Heart left ventricle (tissue), 16 donors: ENCODE measurements around the gene DPP3. TPM values are rescaled to one million over a fixed set of nuclear protein-coding genes. Genes with fewer than 3 reads are reported as not detected.

Source experiments
- ATAC-seq, 4 donors: fragments of 200-7000 bp; cut with Tn5 transposase; one replicate each; pipeline ENCODE4 v1.9.1; 2020 to 2022; ENCODE audit warnings: moderate library complexity in 4 of 4, mild to moderate bottlenecking in 3 of 4, moderate number of reproducible peaks in 1 of 4
- DNase-seq, 5 donors: peaks; one replicate each; pipeline ENCODE4 v3.0.0-alpha.2; 2020
- H3K27ac ChIP-seq, 12 donors: fragments of 200-600 bp; sonication (generic) in 4 of 12; one replicate each; pipeline versions ENCODE4 v1.5.0 to v1.8.0; 2016 to 2022; ENCODE audit warnings: mild to moderate bottlenecking in 2 of 12
- H3K27me3 ChIP-seq, 9 donors: fragments of 200-600 bp; sonication (generic) in 2 of 9; one replicate each; pipeline versions ENCODE4 v1.5.1 to v1.8.0; 2016 to 2022; ENCODE audit warnings: mild to moderate bottlenecking in 3 of 9
- H3K36me3 ChIP-seq, 9 donors: fragments of 200-600 bp; sonication (generic) in 2 of 9; one replicate each; pipeline versions ENCODE4 v1.5.0 to v1.8.0; 2018 to 2022; ENCODE audit warnings: mild to moderate bottlenecking in 2 of 9
- H3K4me1 ChIP-seq, 12 donors: fragments of 200-600 bp; sonication (generic) in 4 of 12; one replicate each; pipeline versions ENCODE4 v1.5.0 to v1.8.0; 2016 to 2022; ENCODE audit warnings: mild to moderate bottlenecking in 3 of 12
- H3K4me3 ChIP-seq, 12 donors: fragments of 200-600 bp; sonication (generic) in 4 of 12; one replicate each; pipeline versions ENCODE4 v1.5.0 to v1.8.0; 2017 to 2022; ENCODE audit warnings: mild to moderate bottlenecking in 9 of 12, moderate library complexity in 4 of 12
- H3K9me3 ChIP-seq, 12 donors: fragments of 200-600 bp; sonication (generic) in 4 of 12; one replicate each; pipeline versions ENCODE4 v1.5.0 to v1.8.0; 2016 to 2022; ENCODE audit warnings: mild to moderate bottlenecking in 1 of 12
- CTCF ChIP-seq, 12 donors: fragments of 200-600 bp; sonication (generic) in 4 of 12; IDR thresholded peaks; one replicate each; pipeline versions ENCODE4 v1.5.0 to v1.8.0; 2018 to 2022; ENCODE audit warnings: antibody characterized with exemption in 12 of 12, mild to moderate bottlenecking in 5 of 12
- POLR2A ChIP-seq, 2 donors: fragments of 450-650 bp; IDR thresholded peaks; one replicate each; pipeline ENCODE4 v1.6.1; 2017; ENCODE audit warnings: antibody characterized with exemption in 2 of 2, mild to moderate bottlenecking in 2 of 2, moderate library complexity in 2 of 2
- WGBS, 4 donors: extraction: QIAGEN DNeasy Blood & Tissue Kit in 2 of 4; methylation state at CpG; one replicate each; pipeline versions ENCODE4 v1.1.5 to v1.1.7; 2013 to 2018; 5-methylcytosine and 5-hydroxymethylcytosine counted together
- intact Hi-C, 10 donors: fragments of 100-400 bp; cut with DNase I; formaldehyde crosslinking; loops; one replicate each; pipeline versions ENCODE4 v1.11.1 to v1.14.2; 2022
- polyA plus RNA-seq, 2 donors: library from polyadenylated mRNA; stranded (reverse); fragments of 200-250 nt; gene quantifications; one replicate each; pipeline ENCODE4 v1.2.3, GENCODE V29; 2013
- total RNA-seq, 9 donors: library from RNA; depleted of rRNA in 2 of 9; stranded (reverse); fragments of >200 nt in 2 of 9; fragmentation: NEBNext Ultra II Directional in 3 of 9; extraction: Animal tissue kit (Norgen Biotek cat#: 25700) in 3 of 9; gene quantifications; one replicate each; pipeline versions ENCODE4 v1.1.0 to v1.2.4, GENCODE V29; 2016 to 2023
- donor health status: ischemic (EF 13 %, LVEDD 7.1; RV severe dilation, severe dysfunction).
- donor health status: healthy with polysubstance abuse.
- donor health status: DM: no; HTN: yes; CAD: no.
- donor health status: DM: no; HTN: no; CAD: no.
- donor health status: ischemic (EF 25% LVEDD 6.9; RV normal size, moderate dysfunction).
- donor health status: ischemic (EF 25% LVEDD 5.7; RV mildly dilated, moderate dysfunction).
- donor health status: healthy.
- donor health status: DM: yes; HTN: yes; CAD: no.
- donor health status: ischemic (EF 35%, LVEDD 5.7; RV mildly dilated, moderate dysfunction).
- donor health status: nonischemic (EF 11% LVEDD 7.7; RV severe dilation, severe dysfunction).
- donor health status: DM: yes; HTN: yes; CAD: no.
- donor health status: PGD.
- donor health status: ischemic (EF 29% LVEDD 5.4; RV normal size, mild dysfunction).
- donor health status: nonischemic (EF 23%, LVEDD 6.1; RV moderate dilation, normal function).

The DPP3 gene
- total and polyA plus RNA-seq, 11 donors: 6.2 to 43.1 (median 14.9) TPM

- ATAC-seq (no peak), DNase-seq (no peak)
- H3K4me3 ChIP-seq: no peak overlapping the region
- H3K27me3 ChIP-seq: no peaks in the 10 kb centered on the region
- no peaks in the 10 kb centered on the region for H3K36me3 ChIP-seq
- intact Hi-C loops: no loop called here
- TF ChIP-seq CTCF (IDR thresholded peaks at IDR 0.05) (no peak), POLR2A (IDR thresholded peaks at IDR 0.05) (no peak)
- H3K27ac ChIP-seq: no peak overlapping the region
- WGBS, 4 donors: 87 to 99% (median 91%) methylated on average over 3 of the region's 3 CpGs
- no peaks in the 10 kb centered on the region for H3K9me3 ChIP-seq
- peaks cover 2 to 21% (median 15%) of the 10 kb centered on the region in 12 donors for H3K4me1 ChIP-seq
Observed at GRCh38 chr11:66549696-66550095, 69.5 kb downstream of the DPP3 start.

GRCh38 chr11:66550887-66551286 lies 70.7 kb downstream of the DPP3 start:
- 82 to 89% (median 86%) methylated on average over 4 of the region's 4 CpGs for WGBS, 4 donors
- Histone ChIP-seq H3K27ac (no peak overlapping the region), H3K4me1 (peaks cover 0 to 11% (median 7%) of the 10 kb centered on the region in 12 donors), H3K4me3 (no peak overlapping the region), H3K36me3 (no peaks in the 10 kb centered on the region), H3K9me3 (no peaks in the 10 kb centered on the region), H3K27me3 (no peaks in the 10 kb centered on the region)
- intact Hi-C loops: no loop called here
- no peak for DNase-seq
- no peak for TF ChIP-seq POLR2A (IDR thresholded peaks at IDR 0.05)
- no peak for TF ChIP-seq CTCF (IDR thresholded peaks at IDR 0.05)
- ATAC-seq: no peak

GRCh38 chr11:66554602-66555001 lies 74.4 kb downstream of the DPP3 start:
- no peaks in the 10 kb centered on the region for H3K36me3 ChIP-seq
- DNase-seq (no peak), ATAC-seq (no peak)
- intact Hi-C loops: no loop called here
- WGBS, 4 donors: 78 to 80% (median 78%) methylated on average over 5 of the region's 5 CpGs
- TF ChIP-seq CTCF (IDR thresholded peaks at IDR 0.05) (no peak), POLR2A (IDR thresholded peaks at IDR 0.05) (no peak)
- H3K4me3 ChIP-seq: no peak overlapping the region
- no peaks in the 10 kb centered on the region for H3K9me3 ChIP-seq
- H3K27me3 ChIP-seq: peaks cover 0 to 19% (median 3%) of the 10 kb centered on the region in 9 donors
- H3K4me1 ChIP-seq: peaks cover 0 to 8% (median 6%) of the 10 kb centered on the region in 12 donors
- no peak overlapping the region for H3K27ac ChIP-seq

GRCh38 chr11:66555416-66555815 lies 75.2 kb downstream of the DPP3 start:
- no peaks in the 10 kb centered on the region for H3K9me3 ChIP-seq
- intact Hi-C loops: no loop called here
- 56 to 81% (median 71%) methylated on average over 3 of the region's 3 CpGs for WGBS, 4 donors
- no peak overlapping the region for H3K27ac ChIP-seq
- peaks cover 0 to 19% (median 3%) of the 10 kb centered on the region in 9 donors for H3K27me3 ChIP-seq
- no peaks in the 10 kb centered on the region for H3K36me3 ChIP-seq
- H3K4me1 ChIP-seq: peaks cover 0 to 8% (median 6%) of the 10 kb centered on the region in 12 donors
- no peak for DNase-seq
- TF ChIP-seq POLR2A (IDR thresholded peaks at IDR 0.05) (no peak), CTCF (IDR thresholded peaks at IDR 0.05) (no peak)
- H3K4me3 ChIP-seq: no peak overlapping the region
- ATAC-seq: no peak
